Vagina (tissue), 2 donors: ENCODE results near the gene GNAT2. TPM values are rescaled to one million over a fixed set of nuclear protein-coding genes. Genes with fewer than 3 reads are reported as not detected.

Experiments
- DNase-seq, 2 donors: peaks; one replicate each; pipeline ENCODE4 v3.0.0-alpha.2; 2017; ENCODE audit errors: extremely low spot score in 2 of 2
- H3K27ac ChIP-seq: fragments of 200-600 bp; sonication (generic); one replicate; pipeline ENCODE4 v1.5.1; 2019
- H3K27me3 ChIP-seq: fragments of 200-600 bp; sonication (generic); one replicate; pipeline ENCODE4 v1.5.1; 2019
- H3K36me3 ChIP-seq, 2 donors: fragments of 200-600 bp; sonication (generic); one replicate each; pipeline ENCODE4 v1.5.1; 2017 to 2019
- H3K4me1 ChIP-seq: fragments of 200-600 bp; sonication (generic); one replicate; pipeline ENCODE4 v1.5.1; 2019
- H3K4me3 ChIP-seq, 2 donors: fragments of 200-600 bp; sonication (generic); 1 replicate in 1 of 2; 2 replicates in 1 of 2; pipeline ENCODE4 v1.5.1; 2016 to 2019
- H3K9me3 ChIP-seq: fragments of 200-600 bp; sonication (generic); one replicate; pipeline ENCODE4 v1.5.1; 2019
- POLR2A ChIP-seq, 2 donors: fragments of 450-650 bp; IDR thresholded peaks; one replicate each; pipeline ENCODE4 v1.6.1; 2017; ENCODE audit warnings: antibody characterized with exemption in 2 of 2, mild to moderate bottlenecking in 2 of 2, moderate library complexity in 2 of 2
- POLR2AphosphoS5 ChIP-seq, 2 donors: sonication (generic); formaldehyde crosslinking; IDR thresholded peaks; one replicate each; pipeline ENCODE4 v1.9.0; 2017; ENCODE audit warnings: antibody characterized with exemption in 2 of 2, mild to moderate bottlenecking in 2 of 2, low read depth in 1 of 2; ENCODE audit not compliant: insufficient read depth in 1 of 2
- intact Hi-C: fragments of 100-400 bp; cut with DNase I; formaldehyde crosslinking; loops from one replicate; pipeline ENCODE4 v1.15.1; 2023
- total RNA-seq: library from RNA; depleted of rRNA; stranded (reverse); fragments of >200 nt; gene quantifications from one replicate; pipeline ENCODE4 v1.2.3, GENCODE V29; 2016
- TF ChIP-seq, protein P1 (sequence below), 3 experiments: fragments of 450-650 bp in 2 of 3; fragments of 200-600 bp in 1 of 3; sonication (generic) in 1 of 3; IDR thresholded peaks; one replicate each; pipeline ENCODE4 v1.5.1; 2017 to 2019; ENCODE audit warnings: antibody characterized with exemption in 3 of 3, mild to moderate bottlenecking in 2 of 3, moderate library complexity in 2 of 3

The GNAT2 gene
- total RNA-seq, 1 donor from 2014 or later, result not detected

DNA sequence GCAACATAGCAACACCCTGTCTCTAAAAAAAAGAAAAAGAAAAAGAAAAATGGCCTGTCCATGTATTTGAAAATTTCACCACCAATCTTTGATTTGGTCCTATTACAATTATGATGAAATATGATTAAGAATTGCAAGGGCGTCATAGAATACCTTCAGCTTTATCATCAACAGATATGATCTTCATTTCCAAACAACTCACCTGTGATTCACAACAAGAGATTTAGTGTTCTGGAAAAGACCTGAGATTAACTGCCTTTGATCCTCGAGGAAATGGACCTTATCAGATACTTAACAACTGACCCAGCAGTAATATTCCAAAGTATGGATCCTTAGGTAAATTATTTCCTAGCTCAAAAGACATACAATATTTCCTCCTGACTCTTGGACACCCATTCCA is 33.0 kb upstream of the GNAT2 start:
- Histone ChIP-seq H3K27me3 (no peaks in the 10 kb centered on the region), H3K9me3 (no peaks in the 10 kb centered on the region), H3K36me3 (no peaks in the 10 kb centered on the region), H3K4me1 (peaks cover 20% of the 10 kb centered on the region), H3K4me3 (no peak overlapping the region), H3K27ac (no peak overlapping the region)
- TF ChIP-seq POLR2A (IDR thresholded peaks at IDR 0.05) (no peak), POLR2AphosphoS5 (IDR thresholded peaks at IDR 0.05; ENCODE audit: insufficient read depth in 1 of 2, low read depth in 1 of 2) (no peak)
- TF ChIP-seq, protein P1, sequence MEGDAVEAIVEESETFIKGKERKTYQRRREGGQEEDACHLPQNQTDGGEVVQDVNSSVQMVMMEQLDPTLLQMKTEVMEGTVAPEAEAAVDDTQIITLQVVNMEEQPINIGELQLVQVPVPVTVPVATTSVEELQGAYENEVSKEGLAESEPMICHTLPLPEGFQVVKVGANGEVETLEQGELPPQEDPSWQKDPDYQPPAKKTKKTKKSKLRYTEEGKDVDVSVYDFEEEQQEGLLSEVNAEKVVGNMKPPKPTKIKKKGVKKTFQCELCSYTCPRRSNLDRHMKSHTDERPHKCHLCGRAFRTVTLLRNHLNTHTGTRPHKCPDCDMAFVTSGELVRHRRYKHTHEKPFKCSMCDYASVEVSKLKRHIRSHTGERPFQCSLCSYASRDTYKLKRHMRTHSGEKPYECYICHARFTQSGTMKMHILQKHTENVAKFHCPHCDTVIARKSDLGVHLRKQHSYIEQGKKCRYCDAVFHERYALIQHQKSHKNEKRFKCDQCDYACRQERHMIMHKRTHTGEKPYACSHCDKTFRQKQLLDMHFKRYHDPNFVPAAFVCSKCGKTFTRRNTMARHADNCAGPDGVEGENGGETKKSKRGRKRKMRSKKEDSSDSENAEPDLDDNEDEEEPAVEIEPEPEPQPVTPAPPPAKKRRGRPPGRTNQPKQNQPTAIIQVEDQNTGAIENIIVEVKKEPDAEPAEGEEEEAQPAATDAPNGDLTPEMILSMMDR (IDR thresholded peaks at IDR 0.05), result no peak
- intact Hi-C loops, result no loop called here
- no peak for DNase-seq

DNA sequence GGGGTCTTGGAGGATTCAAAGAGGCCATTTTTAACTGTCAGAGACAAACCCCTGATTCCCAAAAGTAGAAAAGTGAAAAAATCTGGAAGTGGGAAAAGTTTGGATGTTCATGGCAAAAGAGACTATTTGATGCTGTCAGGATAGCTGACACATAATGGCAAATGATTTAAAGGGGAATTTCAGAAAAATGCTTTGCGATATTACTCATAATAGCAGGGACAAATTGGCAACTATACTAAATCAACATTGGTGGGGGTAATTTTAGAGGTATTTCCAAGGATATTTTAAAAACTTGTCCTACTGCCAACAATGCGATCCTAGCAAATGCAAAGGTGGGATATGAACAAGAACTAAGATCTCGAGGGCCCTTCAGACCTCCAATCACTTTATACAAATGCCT is 31.2 kb upstream of the GNAT2 start:
- no peak for DNase-seq
- peaks cover 11% of the 10 kb centered on the region for H3K4me1 ChIP-seq
- no peaks in the 10 kb centered on the region for H3K9me3 ChIP-seq
- H3K4me3 ChIP-seq, result no peak overlapping the region
- no peaks in the 10 kb centered on the region for H3K27me3 ChIP-seq
- H3K36me3 ChIP-seq, result no peaks in the 10 kb centered on the region
- TF ChIP-seq POLR2AphosphoS5 (IDR thresholded peaks at IDR 0.05; ENCODE audit: insufficient read depth in 1 of 2, low read depth in 1 of 2), result no peak
- no peak for TF ChIP-seq POLR2A (IDR thresholded peaks at IDR 0.05)
- TF ChIP-seq, protein P1 (IDR thresholded peaks at IDR 0.05), result no peak
- intact Hi-C loops, result no loop called here
- H3K27ac ChIP-seq, result no peak overlapping the region

DNA sequence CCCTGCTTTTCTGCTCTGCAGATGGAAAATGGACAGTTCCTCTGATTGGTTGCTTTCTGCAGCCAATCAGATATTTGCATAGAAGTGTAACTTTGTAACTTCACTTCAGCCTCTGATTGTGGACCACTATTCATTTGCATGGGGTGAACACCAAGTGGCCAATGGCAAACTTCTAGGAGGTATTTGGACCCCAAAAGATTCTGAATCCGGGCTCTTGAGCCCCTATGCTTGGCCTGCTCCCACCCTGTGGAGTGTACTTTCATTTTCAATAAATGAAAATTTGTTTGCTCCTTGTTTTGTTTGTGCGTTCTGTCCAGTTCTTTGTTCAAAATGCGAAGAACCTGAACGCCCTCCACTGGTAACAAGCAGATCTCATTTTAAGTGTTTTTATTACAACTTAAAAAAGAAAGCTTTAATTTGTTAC is 30.1 kb upstream of the GNAT2 start:
- TF ChIP-seq POLR2A (IDR thresholded peaks at IDR 0.05), result no peak
- no peak for TF ChIP-seq POLR2AphosphoS5 (IDR thresholded peaks at IDR 0.05; ENCODE audit: insufficient read depth in 1 of 2, low read depth in 1 of 2)
- TF ChIP-seq, protein P1 (IDR thresholded peaks at IDR 0.05), result peak in 2 of 3 experiments; percentile 31 to 55
- peak overlapping the region; percentile 28 to 40 for H3K4me3 ChIP-seq
- H3K36me3 ChIP-seq, result no peaks in the 10 kb centered on the region
- H3K27me3 ChIP-seq, result no peaks in the 10 kb centered on the region
- peaks cover under 1% of the 10 kb centered on the region for H3K4me1 ChIP-seq
- DNase-seq, result peak in 1 of 2 donors; percentile 78
- peak overlapping the region; percentile 57 for H3K27ac ChIP-seq
- no peaks in the 10 kb centered on the region for H3K9me3 ChIP-seq
- intact Hi-C loops, result no loop called here

DNA sequence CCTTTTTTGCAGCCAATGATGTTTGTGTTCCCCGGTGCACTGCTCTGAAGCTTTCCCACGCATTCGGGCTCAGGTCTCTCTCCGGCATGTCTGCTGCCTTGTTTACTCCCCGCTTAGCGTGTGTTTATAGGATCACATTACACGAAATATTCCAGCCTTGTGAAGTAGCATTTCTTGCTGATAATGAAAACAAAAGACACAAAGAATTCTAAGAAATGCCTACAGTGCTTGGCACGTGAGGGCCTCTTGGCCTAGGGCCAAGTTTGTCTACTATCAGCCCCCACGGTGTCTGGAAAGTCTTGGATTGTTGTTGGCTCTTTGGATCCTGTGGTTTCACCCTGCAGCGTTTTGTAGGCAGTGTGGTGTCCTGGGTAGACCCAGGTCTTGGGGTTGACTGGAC is 25.3 kb upstream of the GNAT2 start:
- intact Hi-C loops, result loop anchor here (5.0 kb wide), 2 partner anchors 97 to 128 kb away; partner anchors contain the start of gene GNAI3
- no peak for TF ChIP-seq POLR2AphosphoS5 (IDR thresholded peaks at IDR 0.05; ENCODE audit: insufficient read depth in 1 of 2, low read depth in 1 of 2)
- TF ChIP-seq POLR2A (IDR thresholded peaks at IDR 0.05), result no peak
- TF ChIP-seq, protein P1 (IDR thresholded peaks at IDR 0.05), result no peak
- Histone ChIP-seq H3K36me3 (no peaks in the 10 kb centered on the region), H3K4me1 (peaks cover 22% of the 10 kb centered on the region), H3K4me3 (no peak overlapping the region), H3K27ac (no peak overlapping the region), H3K27me3 (no peaks in the 10 kb centered on the region), H3K9me3 (no peaks in the 10 kb centered on the region)
- DNase-seq, result no peak

DNA sequence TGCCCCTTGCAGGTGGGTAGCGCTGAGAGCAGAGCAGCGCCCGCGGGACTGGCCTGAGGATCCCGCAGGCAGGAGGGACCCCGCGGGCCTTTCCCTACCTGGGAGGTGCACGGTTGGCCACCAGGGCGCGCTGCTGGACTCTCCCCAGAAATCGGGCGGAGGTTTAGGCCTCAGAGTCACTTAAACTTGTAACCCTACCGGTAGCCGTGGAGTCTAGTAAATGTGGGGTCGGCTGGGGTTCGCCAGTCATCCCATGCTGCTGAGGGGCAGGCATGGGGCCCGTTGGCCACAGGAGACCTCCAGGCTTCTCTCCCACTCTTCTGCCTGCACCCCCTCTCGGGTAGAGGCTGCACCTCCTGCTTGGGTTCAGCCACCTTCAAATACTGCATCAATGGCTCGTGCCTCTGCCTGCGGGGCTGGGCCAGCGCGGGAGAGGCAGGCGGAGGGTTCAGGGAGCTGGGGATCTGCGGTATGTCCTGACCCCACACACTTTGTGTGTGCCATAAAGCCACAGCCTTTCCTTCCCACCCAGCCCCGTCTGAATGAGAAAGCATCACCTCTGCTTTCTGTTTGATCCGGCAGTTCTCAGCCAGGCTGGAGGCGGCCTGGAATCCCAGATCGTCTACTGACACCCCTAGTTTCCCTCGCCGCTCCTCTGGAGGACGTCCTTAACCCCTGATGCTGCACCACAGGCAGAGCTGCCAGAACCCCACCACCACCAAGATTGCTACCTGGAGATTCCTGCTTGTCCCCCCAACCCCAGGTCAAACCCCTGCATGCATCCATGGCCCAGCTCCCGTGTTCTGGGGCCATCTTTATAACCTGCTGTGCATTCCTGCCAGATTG is 24.2 kb upstream of the GNAT2 start:
- no peak for TF ChIP-seq POLR2A (IDR thresholded peaks at IDR 0.05)
- TF ChIP-seq, protein P1 (IDR thresholded peaks at IDR 0.05), result peak; percentile 51 to 80 (median 70)
- TF ChIP-seq POLR2AphosphoS5 (IDR thresholded peaks at IDR 0.05; ENCODE audit: insufficient read depth in 1 of 2, low read depth in 1 of 2), result peak in 1 of 2 donors; percentile 20
- no peaks in the 10 kb centered on the region for H3K27me3 ChIP-seq
- no peaks in the 10 kb centered on the region for H3K9me3 ChIP-seq
- peaks cover 22% of the 10 kb centered on the region for H3K4me1 ChIP-seq
- no peak overlapping the region for H3K4me3 ChIP-seq
- intact Hi-C loops, result loop anchor here (5.0 kb wide), 2 partner anchors 96 to 129 kb away; partner anchors contain the start of gene GNAI3
- H3K27ac ChIP-seq, result no peak overlapping the region
- no peaks in the 10 kb centered on the region for H3K36me3 ChIP-seq
- peak in 1 of 2 donors; percentile 87 for DNase-seq
